GM21447 (cell line): Measurements from ENCODE around the gene SLC28A3.

ENCODE experiments used
- ATAC-seq: cut with Tn5 transposase; IDR thresholded peaks from one replicate; pipeline ENCODE4 v1.9.1; 2021; ENCODE audit not compliant: unreplicated experiment

Gene SLC28A3

DNA sequence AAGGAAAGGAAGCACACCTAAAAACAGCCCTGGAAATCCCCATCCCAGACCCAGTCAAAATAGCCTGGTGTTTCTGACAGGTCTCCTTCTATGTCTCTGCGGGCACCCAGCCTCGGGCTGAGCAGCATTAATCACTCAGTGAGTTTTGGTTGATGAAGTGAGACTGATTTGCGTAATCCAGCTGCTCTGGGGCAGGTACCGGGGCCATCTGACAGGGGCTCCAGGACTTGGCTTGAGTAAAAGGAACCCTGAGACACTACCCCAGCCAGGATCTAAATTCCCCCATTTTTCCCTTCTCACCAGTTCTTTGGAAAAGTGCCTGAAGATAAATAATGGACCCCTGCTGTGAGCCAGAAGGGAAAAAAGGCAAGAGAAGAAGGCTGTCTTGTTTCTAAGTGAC lies 596 bp downstream of the SLC28A3 start:
- no peak for ATAC-seq

DNA sequence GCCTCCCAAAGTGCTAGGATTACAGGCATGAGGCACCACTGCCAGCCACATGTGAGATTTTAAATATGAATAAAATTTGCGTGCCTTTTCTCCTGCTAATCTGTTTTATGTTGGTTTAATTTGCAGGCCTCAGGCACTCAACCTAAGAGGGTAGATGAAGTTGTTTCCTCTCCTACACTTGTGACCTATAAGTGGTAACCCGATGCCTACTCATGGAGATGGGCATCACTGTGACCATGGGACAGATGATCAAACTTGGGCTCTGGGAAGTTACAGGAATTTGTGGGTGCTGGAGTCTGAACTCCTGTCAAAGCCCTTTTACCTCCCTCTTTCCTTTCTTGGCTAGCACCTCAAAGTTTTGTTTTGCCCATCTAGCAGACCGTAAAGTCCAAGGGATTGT lies 1.1 kb downstream of the SLC28A3 start:
- ATAC-seq: no peak

DNA sequence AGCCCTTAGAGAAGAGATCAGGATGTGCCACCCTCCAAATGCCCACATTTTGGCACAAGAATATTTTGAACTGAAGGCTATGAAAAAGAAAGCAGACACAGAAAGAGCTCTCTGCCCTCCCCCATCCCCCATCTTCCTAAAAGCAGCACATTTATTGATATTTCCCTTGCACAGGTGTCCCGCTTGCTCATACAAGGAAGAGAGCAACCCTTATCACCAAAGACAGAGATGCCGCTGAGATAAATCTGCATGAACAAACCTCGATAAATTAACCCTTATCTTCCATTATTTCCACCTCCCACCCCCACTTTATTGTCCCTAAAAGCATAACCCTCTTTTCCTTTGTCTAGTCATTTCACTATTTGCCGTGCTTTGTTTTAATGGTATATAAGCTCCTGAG lies 1.8 kb downstream of the SLC28A3 start:
- no peak for ATAC-seq

DNA sequence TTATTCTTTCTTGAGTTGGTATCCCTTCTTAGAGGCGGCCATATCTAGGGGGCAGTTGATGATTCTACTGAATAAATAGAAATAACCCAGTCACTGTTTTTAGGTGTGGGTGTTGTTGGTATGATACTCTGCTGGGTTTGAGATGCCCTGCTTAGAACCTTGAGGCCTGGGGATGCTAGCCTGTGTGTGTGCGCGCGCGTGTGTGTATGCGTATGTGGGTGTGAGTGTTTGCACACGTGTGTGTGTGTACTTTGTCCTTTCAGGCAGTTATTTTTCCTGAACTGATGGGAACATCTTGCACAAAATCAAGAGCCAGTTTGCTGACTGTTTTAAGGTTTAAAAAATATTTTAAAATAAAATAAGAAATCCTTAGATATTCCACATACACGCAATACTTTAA lies 3.3 kb downstream of the SLC28A3 start:
- no peak for ATAC-seq

DNA sequence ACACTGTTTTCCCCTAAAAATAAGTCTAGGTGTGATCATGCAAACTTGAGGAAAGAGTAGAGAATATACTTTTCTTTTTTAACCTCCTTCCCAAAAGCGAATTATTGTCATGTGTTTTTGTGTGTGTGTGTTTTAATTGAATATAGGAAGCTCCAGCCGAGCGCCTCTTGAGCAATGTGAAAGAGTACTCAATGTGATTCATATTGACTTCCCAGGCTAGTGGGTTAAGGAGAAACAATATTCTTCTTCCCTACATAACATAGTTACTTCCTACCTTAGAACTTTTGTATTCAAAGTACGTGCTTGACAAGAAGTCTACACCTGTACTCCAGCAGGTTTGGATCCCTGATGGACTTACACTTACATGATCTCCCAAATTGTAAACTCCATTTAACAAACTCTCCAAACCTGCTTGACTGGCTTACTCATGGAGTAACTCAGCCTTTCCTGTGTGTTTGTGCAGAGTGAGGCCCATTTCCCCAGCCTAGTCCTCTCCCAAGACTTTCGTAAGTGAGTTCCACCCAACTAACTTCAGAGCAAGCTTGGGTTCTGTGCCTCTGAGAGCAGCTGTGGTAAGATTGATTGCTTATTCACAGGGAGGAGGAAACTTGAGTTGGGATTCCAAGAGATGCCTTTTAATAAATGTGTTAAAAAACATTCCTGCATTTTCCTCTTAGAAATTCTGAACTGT lies 9.3 kb downstream of the SLC28A3 start:
- no peak for ATAC-seq

DNA sequence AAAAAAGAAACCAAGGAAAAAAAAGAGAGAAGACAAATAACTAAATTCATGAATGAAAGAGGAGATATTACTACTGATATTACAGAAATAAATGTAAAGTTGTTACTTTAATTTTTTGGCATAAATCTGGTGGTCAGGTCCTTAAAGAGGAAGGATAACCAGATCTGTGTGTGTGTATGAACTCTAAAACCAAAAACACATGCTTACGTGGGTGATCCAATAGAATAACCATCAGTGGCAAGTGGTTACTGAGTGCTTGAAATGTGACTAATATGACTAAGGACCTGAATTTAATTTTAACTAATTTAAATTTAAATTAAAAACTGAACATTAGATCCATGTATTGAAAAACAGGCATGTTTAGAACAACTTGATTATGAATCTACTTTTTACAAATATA lies 10.3 kb downstream of the SLC28A3 start:
- ATAC-seq: no peak

DNA sequence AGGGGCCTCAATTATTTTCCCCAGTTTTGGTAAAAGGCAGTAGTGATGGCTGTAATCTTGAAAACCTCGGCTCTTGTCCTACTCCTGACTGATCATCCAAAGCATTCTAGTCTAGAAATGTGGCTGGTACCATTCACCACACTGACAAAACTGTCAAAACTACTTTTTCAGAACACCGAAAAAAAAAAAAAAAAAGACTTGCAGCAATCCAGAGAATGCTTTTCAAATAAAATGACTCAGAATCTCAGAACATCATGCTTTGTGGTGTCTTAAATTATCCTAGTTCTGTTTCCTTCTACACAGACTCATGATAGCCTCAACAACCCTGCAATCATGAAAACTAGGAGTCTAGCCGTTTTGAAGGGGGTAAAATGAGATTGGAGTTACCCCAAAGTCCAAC lies 13.4 kb downstream of the SLC28A3 start:
- no peak for ATAC-seq

DNA sequence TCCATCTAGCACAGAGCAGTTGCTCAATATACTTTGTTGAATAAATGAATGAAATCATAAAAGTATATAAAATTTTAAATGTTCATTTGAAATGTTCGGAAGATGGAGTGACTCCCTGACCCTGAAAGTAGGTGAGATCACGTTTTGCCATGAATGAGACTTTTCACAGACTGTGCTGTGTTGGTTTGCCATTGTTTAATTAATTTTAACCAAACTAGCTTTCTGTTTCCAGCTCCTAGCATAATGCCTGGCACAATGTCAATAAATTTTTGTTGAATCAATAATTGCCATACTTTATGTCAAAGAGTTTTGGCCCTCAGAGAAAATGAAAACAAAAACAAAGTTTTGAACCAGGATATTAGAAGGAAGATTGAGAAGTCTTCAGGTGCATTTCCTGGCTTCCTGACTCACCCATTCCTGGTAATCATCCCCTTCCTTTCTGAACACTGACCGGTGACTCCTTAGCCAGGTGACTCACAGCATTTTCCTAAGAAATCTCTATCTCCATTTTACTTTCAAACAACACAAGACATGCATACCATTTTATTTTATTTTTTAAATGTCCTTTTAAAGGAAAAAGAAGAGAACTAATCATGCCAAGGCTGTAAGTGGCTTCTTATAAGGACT lies 15.1 kb downstream of the SLC28A3 start:
- no peak for ATAC-seq

DNA sequence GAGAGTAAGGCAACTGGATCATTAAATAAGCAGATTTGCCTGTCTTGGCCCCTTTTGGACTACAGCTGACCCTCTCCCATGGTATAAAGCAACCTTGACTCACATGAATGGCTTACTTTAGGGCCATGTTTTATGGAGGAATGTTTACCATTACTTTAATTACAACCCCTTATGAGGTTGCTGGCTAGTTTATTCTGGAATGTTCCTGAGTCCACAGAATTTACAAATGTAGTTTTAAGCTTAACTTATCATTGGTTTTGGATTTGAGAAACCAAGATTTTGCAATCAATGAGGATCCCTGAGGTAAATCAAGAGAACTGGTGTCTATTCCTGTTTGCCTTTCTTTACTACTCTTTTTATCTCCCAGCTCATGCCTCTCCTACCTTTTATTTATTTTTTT lies 15.7 kb downstream of the SLC28A3 start:
- ATAC-seq: no peak

DNA sequence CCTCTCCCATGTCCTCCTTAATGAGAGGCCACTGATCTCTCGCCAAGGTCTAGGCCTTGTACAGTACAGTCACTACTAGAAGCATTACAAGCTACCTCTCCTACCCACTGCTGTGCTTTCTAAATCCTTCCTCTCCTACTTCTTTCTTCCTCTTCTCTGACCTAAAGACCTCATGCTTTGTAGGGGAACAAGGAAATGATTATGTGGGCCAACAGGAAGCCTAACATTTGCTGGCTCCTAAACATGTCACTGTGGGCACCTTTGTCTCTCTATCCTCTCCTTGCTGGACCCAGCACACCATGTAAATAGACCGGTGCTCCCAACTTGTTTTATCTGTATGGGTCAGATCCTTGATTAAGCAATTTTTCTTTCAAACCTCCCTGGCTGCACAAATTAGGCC lies 16.7 kb downstream of the SLC28A3 start:
- ATAC-seq: no peak

DNA sequence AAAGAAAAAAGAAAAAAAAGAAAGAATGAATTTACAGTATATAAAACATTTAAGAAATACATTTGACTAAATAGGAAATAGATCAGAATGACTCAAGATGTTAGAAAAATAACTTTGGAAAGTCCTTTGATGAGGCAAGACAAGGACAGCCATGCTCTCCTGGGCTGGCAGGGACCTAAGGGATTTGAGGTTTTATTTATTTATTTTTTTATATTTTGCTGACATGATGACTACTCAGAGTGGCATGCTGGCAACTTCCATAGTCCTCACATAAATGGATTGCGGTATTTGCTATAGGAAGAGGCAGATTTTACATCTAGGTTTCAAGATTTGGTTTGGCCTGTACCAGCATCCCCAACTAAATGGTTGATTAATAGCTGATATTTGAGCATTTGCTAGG lies 17.7 kb downstream of the SLC28A3 start:
- ATAC-seq: no peak

DNA sequence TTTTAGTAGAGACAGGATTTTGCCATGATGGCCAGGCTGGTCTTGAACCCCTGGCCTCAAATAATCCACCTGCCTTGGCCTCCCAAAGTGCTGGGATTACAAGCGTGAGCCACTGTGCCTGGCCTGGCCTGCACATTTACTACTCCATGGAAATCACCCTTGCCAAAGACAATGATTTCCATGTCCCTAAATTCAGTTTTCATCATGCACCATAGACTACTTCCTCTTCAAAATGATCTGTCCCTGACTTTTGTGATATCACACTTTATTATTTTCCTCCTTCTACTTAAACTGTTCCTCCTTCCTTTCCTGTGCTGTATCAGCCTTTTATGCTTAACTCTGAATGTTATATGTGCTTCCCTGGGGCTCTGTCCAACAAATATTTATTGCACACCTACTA lies 20.3 kb downstream of the SLC28A3 start:
- ATAC-seq: no peak

DNA sequence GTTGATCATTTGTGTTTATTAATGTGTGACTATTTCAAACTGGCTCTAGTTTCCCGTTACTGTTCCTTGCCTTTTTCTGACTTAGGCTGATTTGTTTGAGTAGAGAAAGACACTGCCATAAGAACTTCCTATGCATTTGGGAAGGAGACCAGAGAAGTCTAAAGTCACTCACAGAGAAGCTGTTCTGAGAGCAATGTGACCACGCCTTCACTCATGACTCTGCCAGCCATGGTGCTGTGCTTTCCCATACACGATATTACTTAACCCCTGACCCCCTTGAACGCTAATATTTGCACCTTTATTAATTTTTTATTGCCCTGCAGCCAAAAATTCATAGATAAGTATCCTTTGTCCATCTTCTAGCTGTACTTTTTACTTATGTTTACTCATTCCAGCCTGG lies 20.9 kb downstream of the SLC28A3 start:
- no peak for ATAC-seq

DNA sequence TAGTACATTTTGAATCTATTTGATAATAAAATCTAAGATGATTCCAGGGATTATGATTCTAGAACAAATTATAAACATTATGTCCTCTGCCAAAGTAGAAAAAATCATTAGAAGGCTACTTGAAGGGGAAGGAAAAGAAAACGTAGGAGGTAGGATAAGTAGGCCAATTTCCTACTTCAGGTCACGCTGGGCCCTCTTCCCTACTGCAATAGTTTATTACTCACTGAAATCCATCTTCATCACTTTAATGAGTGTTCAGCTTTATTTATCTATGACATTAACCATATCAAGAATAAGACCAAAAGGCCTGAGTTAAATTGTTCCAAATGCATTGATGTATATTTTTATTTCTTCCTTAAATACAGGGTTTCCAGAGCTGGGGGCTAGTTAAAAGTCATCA lies 21.6 kb downstream of the SLC28A3 start:
- ATAC-seq: no peak

DNA sequence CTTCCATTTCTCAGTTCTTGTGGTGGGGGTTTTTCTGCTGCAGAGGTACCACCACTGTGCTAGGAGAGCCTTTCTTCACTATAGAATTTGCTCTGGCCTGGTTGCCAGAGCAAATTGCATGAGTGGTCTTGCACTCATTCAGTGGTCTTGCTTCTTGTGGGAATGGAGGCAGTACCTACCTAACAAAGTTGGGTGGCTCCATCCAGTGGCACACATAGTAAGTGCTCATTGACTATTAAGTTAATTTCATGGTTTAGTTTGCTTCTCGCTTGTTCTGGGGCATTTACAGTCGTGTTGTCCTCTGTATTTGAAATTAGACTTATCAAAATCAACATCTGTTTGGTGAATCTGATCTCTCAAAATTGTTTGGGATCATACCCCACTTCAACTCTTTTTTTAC lies 23.0 kb downstream of the SLC28A3 start:
- ATAC-seq: no peak

DNA sequence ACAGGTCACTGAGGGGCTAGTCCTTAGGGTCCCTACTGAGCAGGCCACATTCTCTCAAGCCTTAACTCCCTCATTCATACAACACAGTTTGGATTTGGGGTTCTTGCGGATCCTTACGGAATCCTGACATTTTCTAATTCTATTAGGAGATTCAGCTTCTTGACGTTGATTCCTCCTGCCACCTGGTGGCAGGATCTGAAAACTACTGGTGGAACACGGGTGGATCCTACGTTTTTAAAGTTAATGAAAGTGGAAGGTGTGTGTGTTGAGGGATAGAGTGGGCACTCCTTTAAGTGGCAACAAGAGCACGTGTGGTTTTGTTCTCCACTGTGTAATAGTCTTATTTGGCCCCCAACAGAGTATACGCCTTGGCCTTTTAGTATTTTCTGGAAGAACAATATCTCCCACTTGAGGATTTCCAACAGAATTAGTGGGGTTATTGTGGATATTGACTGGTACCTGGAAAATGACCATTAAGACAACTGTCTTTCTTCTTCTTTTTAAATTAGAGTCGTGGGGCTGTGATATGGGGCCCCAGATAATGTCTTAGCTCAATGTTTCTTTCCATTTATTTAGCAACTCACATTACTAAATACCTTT lies 25.2 kb downstream of the SLC28A3 start:
- no peak for ATAC-seq

DNA sequence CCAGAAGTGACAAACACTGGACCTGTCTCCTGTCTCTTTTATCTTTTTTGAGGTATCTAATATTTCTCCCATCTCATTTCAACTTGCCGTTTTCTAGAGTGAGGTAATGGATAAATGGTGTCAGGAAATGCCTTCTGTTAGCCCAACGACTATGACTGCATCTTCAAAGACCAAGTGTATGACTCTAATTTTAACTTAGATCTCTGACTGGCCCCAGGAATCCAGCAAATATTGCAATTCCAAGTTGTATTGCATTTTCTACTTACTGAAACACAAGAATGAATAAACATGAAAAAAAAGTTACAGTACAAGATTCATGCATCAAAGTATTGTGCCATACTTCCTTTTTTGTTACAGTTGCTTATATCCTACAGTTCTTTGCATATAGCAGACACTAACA lies 26.3 kb downstream of the SLC28A3 start:
- ATAC-seq: no peak

DNA sequence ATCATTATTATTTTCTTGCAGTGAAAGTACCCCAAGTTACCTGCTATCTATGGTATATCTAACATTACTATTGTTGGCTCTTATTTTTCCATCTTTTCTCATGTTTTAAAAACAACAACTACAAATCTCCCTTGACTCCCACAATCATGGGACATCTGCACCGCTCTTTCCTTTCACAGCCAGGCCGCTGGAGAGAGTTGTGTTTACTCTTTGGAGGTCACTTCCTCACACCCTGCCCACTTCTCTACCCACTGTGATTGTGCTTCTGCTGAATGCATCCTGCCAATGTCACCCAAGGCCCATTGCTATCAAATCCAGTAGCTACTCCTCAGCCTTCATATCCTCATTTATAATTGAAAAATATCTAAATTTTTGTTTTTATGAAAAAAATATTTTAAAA lies 29.7 kb downstream of the SLC28A3 start:
- no peak for ATAC-seq

DNA sequence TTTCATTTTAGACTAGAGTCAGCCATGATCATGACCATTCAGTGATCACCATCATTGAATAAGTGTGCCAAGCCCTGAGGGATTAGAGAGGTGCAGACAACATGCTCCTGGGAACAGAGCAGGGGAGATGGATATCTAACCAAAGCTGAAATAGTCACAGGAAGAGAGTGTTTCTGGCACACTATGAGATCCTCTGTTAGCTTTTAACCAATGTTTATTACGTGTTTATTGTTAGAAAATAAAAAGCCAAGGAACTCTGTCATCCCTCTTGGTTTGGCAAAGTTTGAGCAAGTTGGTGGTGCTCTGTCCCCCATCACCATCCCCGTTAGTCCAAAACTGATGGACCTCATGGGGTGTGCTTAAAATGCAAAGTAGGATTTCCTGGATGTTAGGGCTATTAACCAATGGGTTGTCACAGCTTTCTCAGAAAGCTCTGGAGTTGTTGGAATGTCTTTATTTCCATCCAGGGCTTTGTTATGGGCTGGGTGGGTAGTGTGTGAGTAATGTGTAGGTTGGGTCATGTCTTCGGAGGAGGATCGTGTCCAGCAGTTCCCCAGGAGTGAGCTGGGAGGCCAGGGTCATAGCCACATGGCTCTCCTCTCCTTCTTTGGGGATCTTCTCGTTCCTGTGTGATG lies 34.9 kb downstream of the SLC28A3 start:
- no peak for ATAC-seq

DNA sequence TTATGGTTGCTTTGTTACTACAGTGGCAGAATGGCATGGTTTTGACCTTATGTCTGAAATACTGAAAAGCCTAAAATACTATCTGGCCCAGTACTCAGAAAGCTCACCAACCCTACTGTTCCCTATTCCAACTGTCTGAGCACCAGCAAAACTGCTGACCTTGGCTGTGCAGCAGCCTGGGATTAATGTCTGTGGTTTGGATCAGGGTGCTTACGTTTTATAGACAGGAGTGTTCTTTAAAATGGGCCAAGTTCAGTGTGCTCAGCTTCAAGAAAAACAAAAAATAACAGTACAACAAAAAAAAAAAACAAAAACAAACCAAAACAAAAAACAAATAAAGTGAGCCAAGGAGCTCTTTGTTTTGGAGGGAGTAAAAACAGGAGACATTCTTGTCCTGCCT lies 36.4 kb downstream of the SLC28A3 start:
- no peak for ATAC-seq

DNA sequence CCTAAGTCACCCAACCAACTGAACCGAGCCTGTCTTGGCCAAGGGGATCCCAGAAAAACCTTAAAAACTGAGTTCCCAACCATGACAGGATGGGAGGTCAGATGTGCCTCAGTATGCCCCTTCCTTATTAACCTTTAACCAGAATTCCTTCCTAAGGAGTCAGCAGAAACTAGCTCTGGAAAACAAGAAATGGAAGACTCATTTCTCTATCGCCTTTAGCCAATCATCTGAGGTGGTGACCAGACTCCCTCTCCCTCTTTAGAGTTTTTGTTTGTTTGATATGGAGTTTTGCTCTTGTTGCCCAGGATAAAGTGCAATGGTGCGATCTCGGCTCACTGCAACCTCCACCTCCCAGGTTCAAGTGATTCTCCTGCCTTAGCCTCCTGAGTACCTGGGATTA lies 37.5 kb downstream of the SLC28A3 start:
- no peak for ATAC-seq

DNA sequence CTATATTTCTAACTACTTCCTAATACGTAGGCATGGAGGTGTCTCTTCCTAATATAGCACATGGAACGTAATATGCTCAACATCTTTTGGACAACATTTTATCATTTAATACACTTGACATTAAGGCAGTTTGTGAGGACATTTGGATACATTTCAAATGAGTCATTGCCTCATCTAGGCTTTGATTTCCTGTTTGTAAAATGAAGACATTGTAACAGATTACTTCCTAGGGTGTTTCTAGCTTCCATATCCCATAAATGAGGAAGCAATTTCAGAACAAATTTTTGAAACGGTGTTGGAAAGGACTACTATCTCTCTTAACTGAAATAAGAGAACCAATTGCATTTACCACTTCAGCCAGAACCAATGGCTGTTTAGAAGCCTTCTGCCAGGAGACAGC lies 38.7 kb downstream of the SLC28A3 start:
- no peak for ATAC-seq
